ENCODE results near the gene INHBA.

The INHBA gene

GRCh38 chr7:41695661-41696322, 7.1 kb downstream of the INHBA start:
- Histone ChIP-seq H3K27me3 (ENCODE audit: control insufficient read depth, insufficient read depth, low read length) (no peaks in the 10 kb centered on the region), H3K4me1 (ENCODE audit: control insufficient read depth, insufficient read depth, low read length) (peaks cover 22% of the 10 kb centered on the region), H3K4me3 (ENCODE audit: low read depth, low read length) (no peak overlapping the region), H3K9me3 (ENCODE audit: control insufficient read depth, insufficient read depth, low read length) (no peaks in the 10 kb centered on the region), H3K9ac (ENCODE audit: low read depth, low read length) (no peak overlapping the region), H3K36me3 (ENCODE audit: control insufficient read depth, insufficient read depth, low read length) (no peaks in the 10 kb centered on the region)

- no peak overlapping the region for H3K4me3 ChIP-seq (ENCODE audit: low read depth, low read length)
- no peaks in the 10 kb centered on the region for H3K27me3 ChIP-seq (ENCODE audit: control insufficient read depth, insufficient read depth, low read length)
- peaks cover 5% of the 10 kb centered on the region for H3K36me3 ChIP-seq (ENCODE audit: control insufficient read depth, insufficient read depth, low read length)
- H3K4me1 ChIP-seq (ENCODE audit: control insufficient read depth, insufficient read depth, low read length): peaks cover 22% of the 10 kb centered on the region
- no peaks in the 10 kb centered on the region for H3K9me3 ChIP-seq (ENCODE audit: control insufficient read depth, insufficient read depth, low read length)
- H3K9ac ChIP-seq (ENCODE audit: low read depth, low read length): no peak overlapping the region
Observed at GRCh38 chr7:41694495-41694894, 8.4 kb downstream of the INHBA start.

DNA sequence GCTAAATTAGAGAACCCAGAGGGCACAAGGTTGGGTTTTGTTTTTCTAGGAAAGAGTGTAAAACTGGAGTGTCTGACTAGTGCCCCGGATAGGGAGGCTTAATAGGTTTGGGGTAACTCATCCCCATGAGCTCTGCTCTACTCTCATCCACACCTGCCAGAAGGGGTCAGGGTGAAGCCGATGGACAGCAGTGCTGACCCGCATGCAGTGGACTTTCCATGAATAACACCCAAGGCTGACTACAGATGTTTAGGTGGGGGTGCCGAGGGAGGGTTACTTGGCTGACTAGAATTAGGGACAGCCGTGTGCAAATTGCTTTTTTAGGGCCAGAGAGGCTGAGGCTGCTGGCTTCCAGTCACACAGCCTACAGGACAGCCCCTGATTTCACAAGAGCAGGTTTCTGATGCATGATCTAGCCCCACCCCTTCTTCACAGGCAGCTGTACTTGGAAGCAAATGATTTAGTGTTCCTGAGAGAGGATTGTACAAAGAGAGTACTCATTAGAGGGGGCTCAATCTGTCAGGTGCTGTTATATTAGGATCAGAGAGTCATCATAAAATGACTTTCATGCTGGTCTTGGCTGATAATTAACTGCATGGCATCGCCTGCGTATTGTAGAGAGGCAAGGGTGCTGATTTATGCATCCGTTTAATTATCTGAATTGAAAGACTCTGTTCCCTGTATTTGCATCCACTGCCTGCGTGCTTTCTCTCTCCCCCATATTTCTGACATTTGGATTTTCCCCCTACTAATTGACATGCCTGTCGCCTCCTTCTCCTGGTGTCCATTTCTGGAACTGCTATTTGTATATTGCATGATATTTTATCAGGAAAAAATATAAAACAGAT, 9.5 kb downstream of the INHBA start:
- Histone ChIP-seq H3K4me3 (ENCODE audit: low read depth, low read length) (no peak overlapping the region), H3K9me3 (ENCODE audit: control insufficient read depth, insufficient read depth, low read length) (no peaks in the 10 kb centered on the region), H3K9ac (ENCODE audit: low read depth, low read length) (no peak overlapping the region), H3K36me3 (ENCODE audit: control insufficient read depth, insufficient read depth, low read length) (peaks cover 6% of the 10 kb centered on the region), H3K4me1 (ENCODE audit: control insufficient read depth, insufficient read depth, low read length) (peaks cover 13% of the 10 kb centered on the region), H3K27me3 (ENCODE audit: control insufficient read depth, insufficient read depth, low read length) (no peaks in the 10 kb centered on the region)

GRCh38 chr7:41692251-41692650, 10.6 kb downstream of the INHBA start:
- H3K9ac ChIP-seq (ENCODE audit: low read depth, low read length): no peak overlapping the region
- peaks cover 6% of the 10 kb centered on the region for H3K36me3 ChIP-seq (ENCODE audit: control insufficient read depth, insufficient read depth, low read length)
- no peaks in the 10 kb centered on the region for H3K9me3 ChIP-seq (ENCODE audit: control insufficient read depth, insufficient read depth, low read length)
- H3K4me3 ChIP-seq (ENCODE audit: low read depth, low read length): no peak overlapping the region
- H3K4me1 ChIP-seq (ENCODE audit: control insufficient read depth, insufficient read depth, low read length): peaks cover 11% of the 10 kb centered on the region
- no peaks in the 10 kb centered on the region for H3K27me3 ChIP-seq (ENCODE audit: control insufficient read depth, insufficient read depth, low read length)

- peaks cover 6% of the 10 kb centered on the region for H3K36me3 ChIP-seq (ENCODE audit: control insufficient read depth, insufficient read depth, low read length)
- no peak overlapping the region for H3K4me3 ChIP-seq (ENCODE audit: low read depth, low read length)
- H3K9ac ChIP-seq (ENCODE audit: low read depth, low read length): no peak overlapping the region
- H3K27me3 ChIP-seq (ENCODE audit: control insufficient read depth, insufficient read depth, low read length): no peaks in the 10 kb centered on the region
- peaks cover 9% of the 10 kb centered on the region for H3K4me1 ChIP-seq (ENCODE audit: control insufficient read depth, insufficient read depth, low read length)
- H3K9me3 ChIP-seq (ENCODE audit: control insufficient read depth, insufficient read depth, low read length): no peaks in the 10 kb centered on the region
Observed at GRCh38 chr7:41691286-41692190, 11.4 kb downstream of the INHBA start.

GRCh38 chr7:41689815-41690214, 13.1 kb downstream of the INHBA start:
- peaks cover 5% of the 10 kb centered on the region for H3K4me1 ChIP-seq (ENCODE audit: control insufficient read depth, insufficient read depth, low read length)
- H3K9me3 ChIP-seq (ENCODE audit: control insufficient read depth, insufficient read depth, low read length): no peaks in the 10 kb centered on the region
- H3K36me3 ChIP-seq (ENCODE audit: control insufficient read depth, insufficient read depth, low read length): peaks cover 6% of the 10 kb centered on the region
- H3K9ac ChIP-seq (ENCODE audit: low read depth, low read length): no peak overlapping the region
- no peak overlapping the region for H3K4me3 ChIP-seq (ENCODE audit: low read depth, low read length)
- H3K27me3 ChIP-seq (ENCODE audit: control insufficient read depth, insufficient read depth, low read length): no peaks in the 10 kb centered on the region

DNA sequence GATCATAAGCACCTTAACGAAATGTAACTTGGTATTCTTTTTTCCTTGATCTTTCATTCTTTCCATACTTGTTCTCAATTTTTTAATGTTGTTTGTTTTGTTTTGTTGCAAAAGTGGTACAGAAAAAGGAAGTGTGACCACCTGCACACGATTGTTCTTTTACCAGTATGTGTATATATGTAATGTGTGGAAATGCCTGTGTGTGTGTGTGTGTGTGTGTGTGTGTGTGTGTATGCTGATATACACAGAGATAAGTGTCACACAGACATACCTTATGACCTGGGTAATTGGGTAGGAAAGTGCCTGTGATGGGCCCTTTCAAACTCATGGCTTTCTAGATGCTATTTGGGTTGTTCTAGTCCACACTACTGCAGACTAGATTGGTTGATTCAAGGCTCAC, 14.0 kb downstream of the INHBA start:
- Histone ChIP-seq H3K4me3 (ENCODE audit: low read depth, low read length) (no peak overlapping the region), H3K36me3 (ENCODE audit: control insufficient read depth, insufficient read depth, low read length) (peaks cover 6% of the 10 kb centered on the region), H3K9ac (ENCODE audit: low read depth, low read length) (no peak overlapping the region), H3K27me3 (ENCODE audit: control insufficient read depth, insufficient read depth, low read length) (no peaks in the 10 kb centered on the region), H3K4me1 (ENCODE audit: control insufficient read depth, insufficient read depth, low read length) (peaks cover 5% of the 10 kb centered on the region), H3K9me3 (ENCODE audit: control insufficient read depth, insufficient read depth, low read length) (no peaks in the 10 kb centered on the region)

- peaks cover 6% of the 10 kb centered on the region for H3K36me3 ChIP-seq (ENCODE audit: control insufficient read depth, insufficient read depth, low read length)
- no peak overlapping the region for H3K9ac ChIP-seq (ENCODE audit: low read depth, low read length)
- H3K27me3 ChIP-seq (ENCODE audit: control insufficient read depth, insufficient read depth, low read length): no peaks in the 10 kb centered on the region
- H3K4me1 ChIP-seq (ENCODE audit: control insufficient read depth, insufficient read depth, low read length): peaks cover 5% of the 10 kb centered on the region
- no peaks in the 10 kb centered on the region for H3K9me3 ChIP-seq (ENCODE audit: control insufficient read depth, insufficient read depth, low read length)
- no peak overlapping the region for H3K4me3 ChIP-seq (ENCODE audit: low read depth, low read length)
Observed at GRCh38 chr7:41688012-41688625, 14.8 kb downstream of the INHBA start.

GRCh38 chr7:41685684-41686083, 17.2 kb downstream of the INHBA start:
- peaks cover 5% of the 10 kb centered on the region for H3K4me1 ChIP-seq (ENCODE audit: control insufficient read depth, insufficient read depth, low read length)
- H3K9me3 ChIP-seq (ENCODE audit: control insufficient read depth, insufficient read depth, low read length): no peaks in the 10 kb centered on the region
- peaks cover 6% of the 10 kb centered on the region for H3K36me3 ChIP-seq (ENCODE audit: control insufficient read depth, insufficient read depth, low read length)
- no peak overlapping the region for H3K4me3 ChIP-seq (ENCODE audit: low read depth, low read length)
- H3K27me3 ChIP-seq (ENCODE audit: control insufficient read depth, insufficient read depth, low read length): no peaks in the 10 kb centered on the region
- H3K9ac ChIP-seq (ENCODE audit: low read depth, low read length): no peak overlapping the region

DNA sequence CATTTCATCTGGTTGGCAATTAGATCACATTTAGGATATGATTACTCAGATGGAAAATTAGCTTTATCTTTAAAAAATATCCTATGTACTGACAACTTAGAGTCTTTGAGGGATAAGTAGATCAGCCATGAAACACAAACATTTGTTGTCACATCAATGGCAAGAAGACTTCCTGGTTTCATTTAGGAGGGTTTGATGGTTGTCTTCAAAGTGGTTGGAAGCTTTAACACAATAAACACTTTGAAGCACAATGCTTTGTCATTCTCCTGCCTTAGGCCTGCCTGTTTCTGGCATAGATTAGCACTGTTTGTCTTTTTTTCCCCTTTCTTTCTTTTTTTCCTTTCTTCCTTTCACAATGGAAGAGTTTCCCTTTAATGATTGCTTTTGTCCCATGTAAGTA, 20.5 kb downstream of the INHBA start:
- peaks cover 3% of the 10 kb centered on the region for H3K4me1 ChIP-seq (ENCODE audit: control insufficient read depth, insufficient read depth, low read length)
- H3K9me3 ChIP-seq (ENCODE audit: control insufficient read depth, insufficient read depth, low read length): no peaks in the 10 kb centered on the region
- no peak overlapping the region for H3K4me3 ChIP-seq (ENCODE audit: low read depth, low read length)
- no peaks in the 10 kb centered on the region for H3K36me3 ChIP-seq (ENCODE audit: control insufficient read depth, insufficient read depth, low read length)
- no peak overlapping the region for H3K9ac ChIP-seq (ENCODE audit: low read depth, low read length)
- no peaks in the 10 kb centered on the region for H3K27me3 ChIP-seq (ENCODE audit: control insufficient read depth, insufficient read depth, low read length)

GRCh38 chr7:41679566-41679965, 23.3 kb downstream of the INHBA start:
- Histone ChIP-seq H3K4me1 (ENCODE audit: control insufficient read depth, insufficient read depth, low read length) (no peaks in the 10 kb centered on the region), H3K27me3 (ENCODE audit: control insufficient read depth, insufficient read depth, low read length) (no peaks in the 10 kb centered on the region)

More at GRCh38 chr7:41679566-41679965, 23.3 kb downstream of the INHBA start:
- Histone ChIP-seq H3K9me3 (ENCODE audit: control insufficient read depth, insufficient read depth, low read length) (no peaks in the 10 kb centered on the region), H3K9ac (ENCODE audit: low read depth, low read length) (no peak overlapping the region), H3K4me3 (ENCODE audit: low read depth, low read length) (no peak overlapping the region), H3K36me3 (ENCODE audit: control insufficient read depth, insufficient read depth, low read length) (no peaks in the 10 kb centered on the region)

Data from iPS-15b (cell line).